GM23338 (cell line): ENCODE measurements around the gene TSPEAR.

Source experiments
- CREB1 ChIP-seq: fragments of 250-450 bp; sonication (Bioruptor Pico); IDR thresholded peaks from 2 replicates; pipeline ENCODE4 v1.5.0; 2020; ENCODE audit warnings: low read depth, mild to moderate bottlenecking, moderate library complexity
- CTCF ChIP-seq, 2 experiments: fragments of 200-600 bp in 1 of 2; sonication (generic) in 1 of 2; conservative IDR thresholded peaks; 2 replicates each; pipeline versions ENCODE4 v1.5.1 to v1.6.1; 2016 to 2017; ENCODE audit warnings: antibody characterized with exemption in 2 of 2, low read depth in 2 of 2, mild to moderate bottlenecking in 2 of 2, moderate library complexity in 1 of 2
- EZH2 ChIP-seq: fragments of 200-600 bp; sonication (generic); IDR thresholded peaks from one replicate; pipeline ENCODE4 v1.8.0; 2017; ENCODE audit warnings: antibody characterized with exemption, mild to moderate bottlenecking, low read depth; ENCODE audit not compliant: unreplicated experiment
- EZH2phosphoT487 ChIP-seq: fragments of 200-600 bp; sonication (generic); IDR thresholded peaks from one replicate; pipeline ENCODE4 v1.8.1; 2018; ENCODE audit warnings: antibody characterized with exemption; ENCODE audit not compliant: unreplicated experiment
- NANOG ChIP-seq: IDR thresholded peaks from 2 replicates; pipeline ENCODE4 v1.6.1; 2016; ENCODE audit warnings: antibody characterized with exemption, borderline replicate concordance
- POLR2AphosphoS5 ChIP-seq: IDR thresholded peaks from 2 replicates; pipeline ENCODE4 v1.6.1; 2016; ENCODE audit warnings: antibody characterized with exemption, low read depth
- REST ChIP-seq: IDR thresholded peaks from one replicate; pipeline ENCODE4 v1.6.1; 2018; ENCODE audit warnings: antibody characterized with exemption; ENCODE audit not compliant: unreplicated experiment
- STAT1 ChIP-seq: IDR thresholded peaks from one replicate; pipeline ENCODE4 v1.6.1; 2016; ENCODE audit warnings: antibody characterized with exemption; ENCODE audit not compliant: unreplicated experiment
- ZNF114 ChIP-seq: fragments of 250-450 bp; sonication (Bioruptor Pico); IDR thresholded peaks from 2 replicates; pipeline ENCODE4 v1.5.0; 2020; ENCODE audit warnings: mild to moderate bottlenecking, moderate library complexity
- ZNF462 ChIP-seq: fragments of 250-450 bp; sonication (Bioruptor Pico); IDR thresholded peaks from 2 replicates; pipeline ENCODE4 v1.5.0; 2020; ENCODE audit warnings: mild to moderate bottlenecking, moderate library complexity

GRCh38 chr21:44564099-44564498 lies 147.3 kb downstream of the TSPEAR start:
- no peak for TF ChIP-seq POLR2AphosphoS5
- no peak for TF ChIP-seq CTCF (conservative IDR thresholded peaks at IDR 0.05; ENCODE audit: low read depth in 2 of 2)
- no peak for TF ChIP-seq EZH2
- no peak for TF ChIP-seq STAT1
- no peak for TF ChIP-seq EZH2phosphoT487
- TF ChIP-seq REST = no peak
- TF ChIP-seq NANOG = no peak
- no peak for TF ChIP-seq ZNF462 (CRISPR knock-in tag)
- TF ChIP-seq ZNF114 (CRISPR knock-in tag) = no peak
- no peak for TF ChIP-seq CREB1
